Measurements from ENCODE around the gene ERF.
A peak's percentile ranks its signal among the peaks of the same experiment; 100 is the strongest.

ERF gene

DNA sequence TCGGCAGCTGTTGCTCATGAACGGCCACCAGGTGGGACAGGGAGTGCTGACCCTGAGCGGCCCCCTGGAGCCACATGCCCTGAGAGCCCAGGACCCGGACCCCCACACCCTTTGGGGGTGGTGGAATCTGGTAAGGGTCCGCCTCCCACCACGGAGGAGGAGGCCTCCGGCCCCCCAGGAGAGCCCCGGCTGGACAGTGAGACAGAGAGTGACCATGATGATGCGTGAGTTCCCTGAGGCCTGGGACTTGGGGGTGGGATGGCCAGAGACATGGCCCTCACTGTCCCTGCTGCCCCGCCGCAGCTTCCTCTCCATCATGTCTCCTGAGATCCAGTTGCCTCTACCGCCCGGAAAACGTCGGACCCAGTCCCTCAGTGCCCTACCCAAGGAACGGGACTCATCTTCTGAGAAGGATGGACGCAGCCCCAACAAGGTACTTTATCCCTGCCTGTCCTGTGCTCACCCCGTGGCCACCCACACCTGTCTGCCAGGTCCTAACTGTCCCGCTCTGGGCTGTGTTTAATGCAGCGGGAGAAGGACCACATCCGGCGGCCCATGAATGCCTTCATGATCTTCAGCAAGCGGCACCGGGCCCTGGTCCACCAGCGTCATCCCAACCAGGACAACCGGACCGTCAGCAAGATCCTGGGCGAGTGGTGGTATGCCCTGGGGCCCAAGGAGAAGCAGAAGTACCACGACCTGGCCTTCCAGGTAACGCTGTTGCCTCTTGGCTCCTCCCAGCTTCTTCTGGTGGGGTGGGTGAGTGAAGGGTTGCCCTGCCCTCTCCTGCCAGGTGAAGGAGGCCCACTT, 32.3 kb upstream of the ERF start:
- no peak for DNase-seq (ENCODE audit: low read depth)

DNA sequence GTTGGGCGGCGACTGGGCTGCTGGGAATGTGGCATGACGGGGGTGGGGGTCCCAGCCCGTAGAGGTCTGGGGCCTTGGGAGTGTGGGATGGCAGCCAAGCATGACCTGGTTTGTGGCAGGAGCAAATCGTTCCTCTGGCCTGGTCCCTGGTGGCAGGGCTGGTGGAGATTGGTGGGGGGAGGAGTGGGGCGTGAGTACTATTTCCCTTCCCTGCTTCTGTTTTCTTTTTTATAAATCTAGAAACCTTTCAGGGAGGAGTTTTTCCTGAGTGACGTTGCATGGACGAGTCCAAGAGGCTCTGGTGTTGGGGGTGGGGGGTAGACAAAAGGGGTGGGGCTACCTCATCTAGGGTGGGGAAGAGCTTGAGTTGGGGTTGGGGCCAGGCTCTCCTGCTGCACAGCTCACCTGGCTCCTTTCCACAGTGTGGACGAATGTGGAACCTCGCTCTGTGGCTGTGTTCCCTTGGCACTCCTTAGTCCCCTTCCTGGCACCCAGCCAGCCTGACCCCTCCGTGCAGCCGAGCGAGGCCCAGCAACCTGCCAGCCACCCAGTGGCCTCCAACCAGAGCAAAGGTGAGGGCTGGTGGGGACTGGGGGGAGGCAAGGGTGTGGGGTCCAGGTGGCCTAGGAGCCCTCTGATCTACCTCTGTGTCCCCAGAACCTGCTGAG, 31.6 kb upstream of the ERF start:
- no peak for DNase-seq (ENCODE audit: low read depth)

DNA sequence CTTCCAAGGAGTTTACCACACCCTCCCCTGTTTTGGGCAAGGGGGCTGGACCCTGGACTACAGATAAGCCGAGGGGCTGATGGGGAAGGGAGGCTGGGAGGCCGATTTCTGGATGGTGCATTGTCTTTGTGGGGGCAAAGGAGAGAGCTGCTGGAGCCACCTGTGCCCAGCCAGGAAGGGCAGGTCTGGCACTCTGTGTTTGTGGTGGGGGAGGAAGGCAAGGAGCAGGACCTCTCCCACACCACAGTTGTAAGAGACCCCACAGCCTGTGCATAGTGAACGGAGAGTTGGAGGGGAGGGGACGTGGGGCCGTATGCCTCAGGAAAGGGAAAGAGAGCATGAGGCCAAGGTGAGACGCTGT, 31.0 kb upstream of the ERF start:
- no peak for DNase-seq (ENCODE audit: low read depth)

DNA sequence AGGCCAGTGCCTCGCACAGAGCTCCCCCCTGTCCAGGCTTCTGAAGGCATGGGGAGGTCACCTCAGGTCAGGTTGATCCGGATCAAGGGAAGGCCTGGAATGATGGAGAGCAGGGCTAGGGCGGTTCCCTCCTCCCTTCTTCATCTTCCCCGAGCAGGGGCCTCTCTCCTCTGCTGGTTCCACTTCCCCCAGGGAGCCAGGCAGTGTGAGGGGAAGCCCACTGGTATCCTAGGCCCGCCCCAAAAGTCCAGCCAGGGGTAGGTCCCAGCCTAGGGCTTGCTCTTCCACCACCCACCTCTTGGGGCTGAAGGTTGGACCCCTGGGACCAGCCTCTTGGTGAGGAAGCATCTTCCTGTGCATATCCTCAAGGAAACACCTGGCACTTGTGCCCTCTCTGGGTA, 30.6 kb upstream of the ERF start:
- no peak for DNase-seq (ENCODE audit: low read depth)

DNA sequence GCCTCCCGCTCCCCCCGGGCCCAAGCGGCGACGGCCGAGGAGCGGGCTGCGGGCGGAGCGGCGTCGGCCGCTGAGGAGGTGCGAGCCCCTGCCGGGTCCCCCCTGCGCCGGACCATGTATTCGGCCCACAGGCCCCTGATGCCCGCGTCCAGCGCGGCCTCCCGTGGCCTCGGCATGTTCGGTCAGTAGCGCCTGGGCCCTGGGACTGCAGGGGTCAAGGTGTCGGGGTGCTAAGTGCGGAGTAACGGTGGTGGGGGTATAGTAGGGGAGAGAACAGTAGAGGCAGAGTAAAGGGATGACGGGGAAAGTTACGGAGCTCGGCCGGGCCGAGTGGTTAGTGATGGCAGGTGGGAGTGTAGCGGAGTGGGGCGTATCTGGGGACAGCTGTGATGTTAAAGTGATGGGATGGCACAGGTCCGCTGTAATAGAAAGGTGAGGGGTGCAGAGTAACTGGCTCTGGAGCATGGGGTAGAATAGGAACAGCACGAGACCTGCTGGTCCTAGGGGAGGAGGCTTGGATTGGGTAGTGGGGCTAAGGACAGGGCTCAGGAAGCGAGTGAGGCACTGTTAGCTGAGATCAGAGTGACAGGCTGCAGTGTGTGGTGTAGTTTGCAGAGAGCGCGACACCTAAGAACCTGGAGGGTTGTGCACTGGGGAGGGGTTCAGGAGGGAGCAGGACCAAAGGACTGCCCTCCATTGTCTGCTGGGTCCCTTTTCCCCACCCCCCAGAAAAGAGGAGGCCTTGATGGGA, 29.8 kb upstream of the ERF start:
- DNase-seq (ENCODE audit: low read depth) = no peak

DNA sequence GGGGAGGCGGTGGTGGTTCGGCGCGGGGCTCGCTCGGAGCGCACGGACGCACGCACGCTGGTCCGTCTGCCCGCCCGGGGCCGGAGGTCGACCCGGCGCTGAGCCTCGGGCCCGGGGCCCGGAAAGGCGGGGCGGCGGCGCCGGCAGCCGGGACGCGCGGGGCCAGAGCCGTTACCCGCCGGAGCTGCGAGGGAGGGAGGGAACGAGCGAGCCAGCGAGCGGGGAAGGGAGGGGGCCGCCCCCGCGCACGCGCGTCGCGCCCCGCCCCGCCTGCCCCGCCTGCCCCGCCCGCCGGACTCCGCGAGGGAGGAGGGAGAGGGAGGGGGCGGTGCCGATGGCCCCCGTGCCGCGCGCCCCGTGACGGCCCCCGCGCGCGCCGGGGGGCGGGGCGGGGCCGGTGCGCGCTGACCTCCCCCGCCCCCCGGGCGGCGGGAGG, 29.2 kb upstream of the ERF start:
- peak; percentile 82 for DNase-seq (ENCODE audit: low read depth)

DNA sequence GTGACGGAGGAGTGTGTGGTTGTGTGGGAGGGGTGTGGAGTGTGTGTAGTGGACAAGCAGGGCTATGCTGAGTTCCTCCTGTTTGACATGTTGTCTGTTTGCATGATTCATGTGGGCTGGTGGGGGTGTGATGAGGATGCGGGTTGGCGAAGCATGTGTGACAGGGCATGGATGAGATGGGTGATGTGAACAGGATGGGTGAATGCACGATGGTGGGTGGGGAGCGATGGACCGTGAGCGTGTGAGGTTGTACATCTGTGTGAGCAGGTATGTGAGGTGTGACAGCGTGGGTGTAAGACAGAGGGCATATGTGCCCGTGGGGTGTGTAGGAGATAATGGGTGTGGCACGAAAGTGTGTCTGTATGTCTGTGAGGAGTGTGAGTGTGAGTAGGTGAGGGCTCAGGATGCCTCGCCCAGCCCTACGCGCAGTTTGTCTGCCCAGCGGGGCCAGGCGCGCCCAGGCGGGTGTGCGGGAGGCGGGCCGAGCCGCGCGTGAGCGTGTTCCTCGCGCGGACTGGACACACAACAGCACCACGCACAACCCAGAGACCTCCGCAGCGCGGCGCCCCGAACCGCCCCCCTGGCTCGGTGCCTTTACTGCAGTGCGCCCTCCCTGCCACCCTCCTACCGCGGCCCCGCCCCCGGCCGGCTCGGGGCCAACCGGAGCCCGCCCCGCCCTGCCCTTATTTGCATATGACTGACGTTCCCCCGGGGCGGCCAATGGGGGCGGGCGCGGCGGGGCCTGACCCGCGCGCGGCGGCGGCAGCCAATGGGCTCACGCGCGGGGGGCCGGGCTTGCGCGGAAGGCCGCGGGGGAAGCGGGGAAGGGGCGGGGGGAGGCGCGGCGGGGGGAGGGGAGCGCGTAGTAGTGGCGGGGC, 28.5 kb upstream of the ERF start:
- peak; percentile 94 for DNase-seq (ENCODE audit: low read depth)

DNA sequence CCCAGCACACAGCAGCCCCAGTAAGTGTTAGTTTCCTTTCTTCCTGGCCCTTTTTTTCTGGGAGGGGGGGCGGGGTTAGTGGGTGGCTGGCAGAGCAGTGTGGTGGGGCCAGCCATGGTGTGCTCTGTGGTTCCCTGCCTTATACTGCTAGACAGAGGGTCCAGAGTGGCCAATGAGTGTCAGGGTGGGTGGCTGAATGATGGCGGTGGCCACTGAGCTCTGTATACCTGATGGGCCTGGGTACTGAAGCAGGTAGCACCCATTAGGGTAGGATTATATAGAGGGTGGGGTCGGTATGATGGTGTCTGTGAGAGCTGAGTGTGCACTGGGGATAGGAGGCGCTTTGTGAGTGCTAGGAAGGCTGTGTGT, 27.9 kb upstream of the ERF start:
- DNase-seq (ENCODE audit: low read depth) = no peak

DNA sequence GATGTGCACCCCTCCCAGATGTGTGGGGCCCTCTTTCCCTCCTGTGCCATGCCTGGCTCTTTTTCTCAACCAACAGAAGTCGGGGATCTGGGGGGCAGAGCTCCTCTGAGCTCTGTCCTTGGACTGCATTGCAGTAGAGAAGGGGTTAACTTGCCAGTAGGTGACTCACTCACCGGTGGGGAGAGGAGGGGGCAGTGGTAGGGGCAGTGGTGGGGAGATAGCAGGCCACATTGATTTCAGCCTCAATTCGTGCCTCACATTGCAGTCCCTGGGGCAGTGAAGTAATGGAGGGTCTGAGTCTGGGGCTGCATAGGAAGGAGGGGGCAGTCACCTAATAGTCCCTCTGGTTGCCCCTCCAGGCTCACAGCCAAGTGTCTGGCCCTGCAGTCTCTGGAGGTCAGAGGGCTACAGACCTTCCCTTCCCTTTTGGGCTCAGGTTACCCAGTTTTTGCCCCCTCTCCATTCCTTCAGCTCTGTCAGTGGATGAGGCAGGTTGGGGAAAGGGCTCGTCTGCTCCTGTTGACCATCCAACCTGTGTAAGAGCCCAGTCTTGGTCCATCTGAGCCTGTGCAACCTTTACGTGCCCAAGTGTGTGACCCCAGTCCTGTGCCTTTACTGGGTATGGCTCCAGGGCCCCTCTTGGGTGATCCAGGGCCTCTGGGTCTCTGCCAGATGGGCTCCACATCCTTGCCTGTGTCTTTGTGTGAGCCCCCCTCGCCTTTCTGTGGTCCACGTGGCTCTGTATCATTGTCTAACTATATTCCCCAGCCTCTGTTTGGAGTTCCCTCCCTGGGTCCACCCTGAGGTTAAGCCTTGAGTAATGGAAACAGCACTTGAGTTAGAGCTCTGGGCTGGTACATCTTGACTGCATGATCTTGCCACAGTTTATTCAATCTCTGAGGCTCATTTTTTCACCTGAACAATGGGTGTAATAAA, 27.2 kb upstream of the ERF start:
- no peak for DNase-seq (ENCODE audit: low read depth)

DNA sequence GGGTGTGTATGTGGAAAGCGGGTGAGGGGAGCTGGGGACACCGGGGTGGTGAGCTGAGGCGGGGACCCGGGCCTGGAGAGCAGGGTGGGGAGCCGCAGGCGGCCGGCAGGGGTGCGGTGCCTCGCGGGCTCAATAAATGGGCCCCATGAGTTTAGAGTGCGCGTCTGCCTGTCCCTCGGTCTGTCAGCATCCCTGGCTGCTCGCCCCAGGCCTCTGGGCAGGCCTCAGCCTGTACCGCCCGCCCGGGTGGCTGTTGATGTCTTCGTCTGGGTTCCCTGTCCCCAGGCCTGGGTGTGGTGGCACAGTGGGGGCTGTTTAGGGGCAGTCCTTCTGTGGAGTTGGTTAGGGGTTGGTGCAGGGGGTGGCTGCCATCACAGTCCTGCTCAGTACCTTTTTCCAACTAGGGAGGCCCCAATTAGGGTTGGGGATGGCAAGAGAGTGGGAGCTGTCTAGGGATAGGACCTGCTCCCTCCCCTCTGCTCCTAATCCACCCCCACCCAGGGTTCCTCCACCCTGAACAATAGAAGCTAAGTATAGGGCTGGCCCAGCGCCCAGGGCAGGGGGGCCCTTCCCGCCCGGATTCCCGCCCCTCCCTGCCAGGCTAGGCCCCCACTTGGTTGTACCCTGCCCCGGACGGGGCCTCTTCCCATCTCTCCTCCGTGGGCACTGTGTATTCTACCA, 26.4 kb upstream of the ERF start:
- DNase-seq (ENCODE audit: low read depth) = no peak

DNA sequence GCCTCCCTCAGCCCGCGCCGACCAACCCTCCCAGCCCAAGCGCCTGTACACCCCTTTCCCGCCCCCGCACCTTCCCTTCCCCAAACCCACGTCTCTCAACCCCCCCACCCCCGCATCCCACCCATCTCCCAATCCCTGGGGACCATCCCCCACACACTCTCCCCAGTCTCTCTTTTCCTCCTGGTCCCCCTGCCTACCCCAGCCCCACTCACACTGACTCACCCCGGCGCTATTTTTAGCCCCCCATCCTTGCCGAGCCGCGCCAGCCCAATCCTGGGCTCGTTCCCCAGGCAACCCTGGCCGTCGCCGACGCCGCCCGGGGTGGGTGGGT, 25.9 kb upstream of the ERF start:
- DNase-seq (ENCODE audit: low read depth) = no peak

DNA sequence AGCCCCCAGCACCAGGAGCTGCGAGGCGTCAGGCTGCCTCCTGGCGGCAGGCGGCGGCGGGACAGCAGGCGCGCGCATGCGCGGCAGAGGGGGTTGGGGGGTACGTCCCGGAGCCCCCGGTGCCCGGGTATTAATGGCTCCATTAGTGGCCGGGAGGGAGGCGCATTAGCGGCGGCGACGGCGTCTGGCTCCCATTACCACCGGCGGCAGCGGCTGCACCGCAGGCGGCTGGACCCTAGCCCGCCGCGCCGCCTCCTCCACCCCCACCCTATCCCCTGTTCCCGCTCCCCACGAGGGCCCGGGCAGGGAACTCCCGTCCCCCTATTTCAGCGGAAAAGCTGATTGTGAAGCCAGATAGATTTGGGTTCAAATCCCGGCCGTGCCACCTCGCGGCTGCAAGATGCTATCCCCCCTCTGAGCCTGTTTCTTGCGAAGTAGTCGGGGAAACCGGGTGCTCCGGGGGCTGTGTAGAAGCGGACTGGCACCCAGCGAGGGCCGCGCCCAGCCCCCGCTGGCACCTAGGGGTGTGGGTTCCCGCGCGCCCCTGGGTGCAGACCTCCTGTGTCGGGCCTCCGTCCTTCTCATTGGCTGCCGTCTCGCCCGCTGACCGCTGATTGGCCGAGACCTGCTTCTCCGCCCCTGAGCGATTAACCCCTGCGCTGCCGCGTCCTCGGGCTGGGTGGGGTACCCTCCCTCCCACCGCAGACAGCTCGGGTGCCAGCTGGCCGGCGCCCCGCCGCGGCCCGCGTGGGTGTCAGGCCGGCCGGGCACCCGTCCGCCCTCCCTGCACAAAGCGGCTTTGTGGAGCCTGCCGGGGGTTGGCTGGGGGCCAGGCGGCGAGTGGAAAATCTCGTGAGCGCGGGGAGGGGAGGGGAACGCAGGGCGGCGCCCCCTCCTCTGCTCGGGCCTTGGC, 25.2 kb upstream of the ERF start:
- DNase-seq (ENCODE audit: low read depth) = peak; percentile 84

DNA sequence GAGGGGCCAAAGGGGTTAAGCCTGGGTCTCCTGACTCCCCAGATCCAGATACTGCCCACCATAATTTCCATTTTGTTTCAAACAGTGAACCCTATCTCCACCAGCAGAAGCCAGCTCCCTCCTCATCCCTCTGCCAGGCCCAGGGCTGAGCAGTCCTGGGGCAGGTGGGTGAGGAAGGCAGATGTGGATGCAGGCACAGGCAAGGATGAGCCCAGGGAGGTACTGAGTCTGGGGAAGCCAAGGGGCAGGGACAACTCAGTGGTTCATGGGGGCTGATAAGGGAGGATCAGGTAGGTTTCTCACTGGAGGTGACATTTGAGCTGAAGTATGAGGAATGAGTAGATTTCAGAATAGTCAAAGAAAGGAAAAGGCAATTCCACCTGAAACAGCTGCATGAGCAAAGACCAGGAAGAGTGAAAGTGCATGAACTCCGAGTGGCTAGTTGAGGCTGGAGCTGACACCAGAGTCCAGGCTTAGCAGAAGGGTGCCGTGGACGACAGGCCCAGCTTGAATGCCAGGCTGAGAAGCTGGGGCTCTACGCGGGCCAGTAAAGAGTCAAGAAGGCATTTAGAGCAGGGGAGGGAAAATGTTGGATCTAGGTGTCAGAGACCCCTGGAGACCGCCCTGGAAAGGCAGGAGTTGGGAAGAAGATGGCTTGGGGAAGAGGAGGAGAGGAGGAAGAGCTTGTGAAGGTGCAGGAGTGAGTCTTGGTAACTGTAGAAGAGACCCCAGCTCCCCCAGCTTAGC, 24.4 kb upstream of the ERF start:
- no peak for DNase-seq (ENCODE audit: low read depth)

DNA sequence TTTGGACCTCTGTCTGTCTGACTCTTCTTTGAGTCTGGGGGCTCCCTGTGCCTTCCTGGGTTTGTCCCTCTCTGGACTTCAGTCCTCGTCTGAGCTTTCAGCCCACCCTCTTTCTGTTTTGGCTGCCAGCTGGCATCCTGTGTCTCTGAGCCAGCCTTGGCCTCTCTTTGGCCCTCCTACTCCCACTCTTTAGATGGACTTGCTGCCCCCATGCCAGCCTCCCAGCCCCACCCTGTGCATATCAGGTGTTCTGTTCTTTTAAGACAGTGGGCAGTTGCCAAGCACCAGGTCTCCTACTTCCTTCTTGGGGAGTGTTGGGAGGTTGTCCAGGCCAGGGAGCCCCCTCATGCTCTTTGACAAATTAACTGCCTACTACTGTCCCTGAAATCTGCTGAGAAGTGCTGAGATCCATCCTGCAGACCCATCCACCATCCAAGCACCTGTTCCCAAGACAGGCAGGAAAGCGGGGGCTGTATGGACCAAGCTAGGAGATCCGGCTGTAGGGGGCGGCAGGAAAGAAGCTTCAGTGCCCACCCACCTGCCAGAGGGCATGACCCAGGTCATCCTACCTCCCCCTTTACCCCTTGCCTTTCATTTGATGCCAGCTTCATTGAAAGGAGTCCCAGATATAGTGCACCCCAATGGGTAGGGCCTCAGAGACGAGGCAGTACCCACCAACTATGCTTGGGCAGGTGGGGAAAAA, 23.7 kb upstream of the ERF start:
- no peak for DNase-seq (ENCODE audit: low read depth)

DNA sequence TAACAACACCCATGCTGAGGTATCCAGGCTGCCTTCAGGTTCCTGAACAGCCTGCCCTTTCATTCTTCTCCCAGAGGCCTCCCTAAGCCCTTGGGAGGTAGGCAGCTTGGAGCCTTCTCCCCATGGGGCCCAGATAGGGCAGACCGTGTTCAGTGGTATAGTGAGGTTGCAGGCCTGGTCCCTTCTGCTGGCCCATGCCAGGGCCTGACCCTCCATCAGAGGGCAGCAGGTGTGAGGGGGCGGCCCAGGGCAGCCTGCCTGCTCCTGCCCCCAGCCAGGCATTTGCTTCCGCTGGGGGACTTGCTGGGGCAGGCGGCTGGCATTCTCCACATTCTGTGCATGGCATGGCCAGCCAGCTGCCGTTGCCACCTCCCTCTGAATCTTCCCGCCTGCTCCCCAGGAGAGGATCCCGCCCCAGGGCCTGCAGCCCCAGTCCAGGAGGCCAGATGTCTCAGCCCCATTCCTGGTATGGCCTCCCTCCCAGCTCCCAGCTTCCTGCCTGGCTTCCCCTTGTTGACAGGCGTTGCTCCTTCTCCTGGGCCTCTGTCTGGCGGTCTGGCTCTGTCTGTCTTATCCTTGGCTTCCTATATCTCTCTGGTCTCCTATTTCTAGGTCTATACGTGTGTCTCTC, 23.0 kb upstream of the ERF start:
- no peak for DNase-seq (ENCODE audit: low read depth)

DNA sequence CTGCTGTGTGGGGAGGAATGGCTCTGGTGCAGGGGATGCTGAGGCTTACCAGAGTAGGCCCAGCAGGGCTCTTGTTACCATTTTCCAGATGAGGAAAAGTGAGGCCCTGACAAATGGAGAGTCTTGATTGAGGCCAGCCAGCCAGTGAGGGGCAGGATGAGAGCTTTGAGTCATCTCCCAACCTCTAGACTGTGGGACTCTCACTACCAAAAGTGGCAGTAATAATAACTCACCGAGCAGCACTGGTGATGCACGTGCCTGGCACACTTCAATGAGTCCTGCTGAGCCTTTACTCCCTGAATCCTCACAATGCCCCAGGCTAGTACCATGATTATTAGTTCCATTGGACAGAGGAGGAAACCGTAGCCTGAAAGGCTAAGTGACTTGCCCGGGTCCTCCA, 21.9 kb upstream of the ERF start:
- no peak for DNase-seq (ENCODE audit: low read depth)

DNA sequence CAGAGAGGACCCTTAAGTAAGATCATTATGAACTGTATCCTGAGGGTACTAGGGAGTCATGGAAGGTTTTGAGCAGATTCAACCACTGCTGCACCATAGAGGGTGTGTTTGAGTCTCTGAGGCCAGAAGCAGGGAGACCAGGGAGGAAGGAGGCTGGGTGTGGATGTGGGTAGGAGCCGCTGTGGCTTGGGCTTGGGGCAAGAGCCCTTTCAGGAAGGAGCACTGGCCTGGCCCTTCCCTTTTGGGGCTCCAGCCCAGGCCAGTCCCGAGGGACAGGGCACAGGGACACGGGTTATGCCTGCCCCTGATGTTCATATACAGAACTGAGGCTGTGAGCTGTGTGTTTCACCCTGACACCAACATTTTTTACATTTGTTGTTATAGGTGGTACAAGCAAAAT, 21.4 kb upstream of the ERF start:
- DNase-seq (ENCODE audit: low read depth) = no peak

DNA sequence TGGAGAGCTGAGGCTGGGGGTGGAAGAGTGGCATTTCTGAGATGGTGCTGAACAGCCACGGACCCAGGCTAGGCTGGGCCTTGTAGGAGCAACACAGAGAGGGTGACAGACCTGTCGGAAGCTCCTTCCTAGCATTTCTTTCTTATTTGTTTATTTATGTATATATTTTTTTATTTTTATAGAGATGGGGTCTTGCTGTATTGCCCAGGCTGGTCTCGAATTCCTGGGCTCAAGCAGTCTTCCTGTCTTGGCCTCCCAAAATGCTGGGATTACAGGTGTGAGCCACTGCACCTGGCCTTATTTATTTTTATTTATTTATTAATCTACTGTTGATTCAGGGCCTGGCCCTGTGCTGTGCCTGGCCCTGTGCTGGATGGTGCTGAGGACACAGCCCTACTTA, 20.6 kb upstream of the ERF start:
- DNase-seq (ENCODE audit: low read depth) = no peak
